ENCODE measurements around the gene MKRN2OS. TPM values are rescaled to one million over a fixed set of nuclear protein-coding genes. Genes with fewer than 3 reads are reported as not detected.
A peak's percentile ranks its signal among the peaks of the same experiment; 100 is the strongest.

The MKRN2OS gene
- total and polyA plus RNA-seq, 12 donors: not detected

DNA sequence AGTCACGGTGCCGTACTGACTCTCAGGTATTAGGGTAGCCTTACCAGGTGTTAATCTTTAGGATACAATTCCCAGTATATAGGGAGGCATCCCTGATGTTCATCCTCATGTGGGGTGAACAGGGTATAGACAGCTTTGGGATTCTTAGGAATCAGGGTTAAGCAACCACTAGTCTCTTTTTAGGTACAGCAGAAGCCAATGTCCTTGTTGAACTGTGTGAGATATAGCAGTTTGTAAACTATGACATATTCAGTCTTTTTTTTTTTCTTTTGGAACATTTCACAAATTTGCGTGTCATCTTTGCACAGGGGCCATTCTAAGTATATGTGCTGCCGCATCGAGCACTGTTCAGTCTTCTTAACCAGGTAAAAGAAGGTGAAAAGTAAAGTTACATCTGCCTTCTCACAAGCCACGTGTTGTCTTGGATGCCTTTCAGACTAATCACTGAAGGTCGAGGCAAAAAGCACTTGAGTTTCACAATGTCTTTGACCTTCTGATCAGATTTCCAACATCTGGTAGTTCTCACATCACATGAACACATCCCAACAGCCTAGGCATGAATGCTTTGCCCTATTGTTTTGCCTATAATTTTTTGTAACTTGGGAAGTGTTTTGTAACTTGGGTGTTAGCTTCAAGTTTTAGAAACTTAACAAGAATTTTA lies 43.8 kb downstream of the MKRN2OS start:
- Histone ChIP-seq H3K4me3 (no peak overlapping the region), H3K9me3 (replicated peaks in 1 of 3) (no peaks in the 10 kb centered on the region), H3K4me1 (replicated peaks in 1 of 2) (peaks cover 15 to 16% of the 10 kb centered on the region in 2 donors), H3K27ac (peak overlapping the region in 4 of 5 donors; percentile 28 to 84 (median 52)), H3K36me3 (replicated peaks in 1 of 2) (peaks cover 0 to 43% of the 10 kb centered on the region in 2 donors), H3K27me3 (no peaks in the 10 kb centered on the region)
- intact Hi-C loops (cut with DNase I): no loop called here
- peak in 5 of 7 donors; percentile 31 to 56 (median 55) for DNase-seq
- TF ChIP-seq POLR2A (IDR thresholded peaks at IDR 0.05): no peak
- TF ChIP-seq, protein P1, sequence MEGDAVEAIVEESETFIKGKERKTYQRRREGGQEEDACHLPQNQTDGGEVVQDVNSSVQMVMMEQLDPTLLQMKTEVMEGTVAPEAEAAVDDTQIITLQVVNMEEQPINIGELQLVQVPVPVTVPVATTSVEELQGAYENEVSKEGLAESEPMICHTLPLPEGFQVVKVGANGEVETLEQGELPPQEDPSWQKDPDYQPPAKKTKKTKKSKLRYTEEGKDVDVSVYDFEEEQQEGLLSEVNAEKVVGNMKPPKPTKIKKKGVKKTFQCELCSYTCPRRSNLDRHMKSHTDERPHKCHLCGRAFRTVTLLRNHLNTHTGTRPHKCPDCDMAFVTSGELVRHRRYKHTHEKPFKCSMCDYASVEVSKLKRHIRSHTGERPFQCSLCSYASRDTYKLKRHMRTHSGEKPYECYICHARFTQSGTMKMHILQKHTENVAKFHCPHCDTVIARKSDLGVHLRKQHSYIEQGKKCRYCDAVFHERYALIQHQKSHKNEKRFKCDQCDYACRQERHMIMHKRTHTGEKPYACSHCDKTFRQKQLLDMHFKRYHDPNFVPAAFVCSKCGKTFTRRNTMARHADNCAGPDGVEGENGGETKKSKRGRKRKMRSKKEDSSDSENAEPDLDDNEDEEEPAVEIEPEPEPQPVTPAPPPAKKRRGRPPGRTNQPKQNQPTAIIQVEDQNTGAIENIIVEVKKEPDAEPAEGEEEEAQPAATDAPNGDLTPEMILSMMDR (IDR thresholded peaks at IDR 0.05): no peak
- 52 to 64% (median 58%) methylated on average over 7 of the region's 7 CpGs for WGBS, 4 donors

DNA sequence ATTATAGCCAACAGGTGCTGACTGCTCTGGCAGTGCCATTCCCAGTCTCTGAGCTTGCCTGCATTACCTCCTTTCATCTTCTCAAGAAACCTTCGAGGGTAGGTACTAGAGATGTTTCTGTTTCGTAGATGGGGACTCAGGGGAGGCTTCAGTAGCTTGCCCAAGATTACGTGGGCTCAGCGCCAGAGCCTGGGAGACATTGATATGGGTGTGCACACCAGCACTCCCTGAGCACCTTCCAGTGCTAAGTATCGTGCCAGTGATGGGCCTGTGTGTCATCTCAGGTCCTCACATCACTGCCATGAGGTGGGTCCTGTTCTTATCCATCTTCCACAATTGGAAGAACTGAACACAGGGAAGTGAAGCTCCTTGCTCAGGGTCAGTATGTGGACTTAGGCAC lies 45.8 kb downstream of the MKRN2OS start:
- intact Hi-C loops (cut with DNase I): no loop called here
- WGBS, 4 donors: 92 to 96% (median 93%) methylated on average over 5 of the region's 5 CpGs
- Histone ChIP-seq H3K9me3 (replicated peaks in 1 of 3) (no peaks in the 10 kb centered on the region), H3K36me3 (replicated peaks in 1 of 2) (peaks cover 0 to 37% of the 10 kb centered on the region in 2 donors), H3K27me3 (no peaks in the 10 kb centered on the region), H3K4me1 (replicated peaks in 1 of 2) (peaks cover 15 to 16% of the 10 kb centered on the region in 2 donors), H3K4me3 (no peak overlapping the region), H3K27ac (no peak overlapping the region)
- peak in 1 of 7 donors; percentile 39 for DNase-seq
- TF ChIP-seq, protein P1 (IDR thresholded peaks at IDR 0.05): no peak
- TF ChIP-seq POLR2A (IDR thresholded peaks at IDR 0.05): no peak

DNA sequence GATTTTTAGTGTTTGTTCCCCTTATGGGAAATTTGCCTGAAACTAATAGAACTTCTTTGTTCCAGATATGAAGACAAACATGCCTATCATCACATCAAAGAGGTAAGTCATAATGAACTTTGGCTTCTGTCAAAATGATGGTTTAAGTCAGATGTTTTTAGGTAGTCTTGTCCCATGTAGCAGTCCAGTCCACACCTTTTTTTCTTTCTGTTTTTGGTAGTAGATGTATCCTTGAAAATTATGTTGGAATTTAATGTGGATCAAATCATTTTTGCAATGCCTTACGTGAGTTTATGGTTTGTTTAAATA lies 48.9 kb downstream of the MKRN2OS start:
- DNase-seq: no peak
- H3K27me3 ChIP-seq: no peaks in the 10 kb centered on the region
- 93 to 100% (median 97%) methylated on average over 1 of the region's 1 CpG for WGBS, 4 donors
- no peak overlapping the region for H3K27ac ChIP-seq
- H3K4me3 ChIP-seq: no peak overlapping the region
- TF ChIP-seq, protein P1 (IDR thresholded peaks at IDR 0.05): no peak
- TF ChIP-seq POLR2A (IDR thresholded peaks at IDR 0.05): no peak
- H3K36me3 ChIP-seq (replicated peaks in 1 of 2): peaks cover 0 to 37% of the 10 kb centered on the region in 2 donors
- no peaks in the 10 kb centered on the region for H3K9me3 ChIP-seq (replicated peaks in 1 of 3)
- intact Hi-C loops (cut with DNase I): no loop called here
- peaks cover 4 to 6% of the 10 kb centered on the region in 2 donors for H3K4me1 ChIP-seq (replicated peaks in 1 of 2)

DNA sequence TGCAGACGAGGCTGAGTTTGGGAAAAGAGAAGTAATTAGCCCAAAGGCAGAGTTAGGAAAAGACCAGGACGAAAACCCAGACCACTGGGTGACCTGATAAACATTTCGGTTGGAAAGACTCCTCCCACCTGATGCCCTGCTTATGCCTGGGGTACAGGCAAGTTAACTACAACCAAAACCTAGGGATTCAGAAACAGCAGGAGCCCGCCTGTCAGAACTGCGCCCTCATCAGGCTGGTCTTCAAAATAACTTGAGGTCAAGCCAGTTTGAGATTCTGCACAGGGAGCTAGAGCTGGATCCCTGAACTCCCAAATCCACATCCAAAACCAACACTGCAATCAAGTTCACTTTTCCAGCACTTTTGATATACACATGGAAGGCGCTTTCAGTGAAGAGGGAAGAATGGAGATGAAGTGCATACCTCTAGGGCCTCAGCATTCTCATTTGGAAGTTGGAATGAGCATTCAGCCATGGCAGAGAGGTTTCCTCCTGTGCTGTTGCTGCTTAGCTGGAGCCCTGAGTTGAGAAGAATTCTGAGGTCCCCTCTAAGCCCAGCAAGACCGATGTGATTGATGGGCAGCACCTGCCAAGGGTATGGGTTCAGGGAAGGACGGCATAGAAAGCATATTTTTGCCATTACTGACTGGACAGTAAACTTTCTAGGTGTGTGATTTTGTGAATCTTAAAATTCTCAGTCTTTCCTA lies 49.4 kb downstream of the MKRN2OS start:
- WGBS, 4 donors: 89 to 96% (median 95%) methylated on average over 6 to 8 of the region's 8 CpGs
- H3K4me1 ChIP-seq (replicated peaks in 1 of 2): peaks cover 0 to under 1% of the 10 kb centered on the region in 2 donors
- no peak overlapping the region for H3K27ac ChIP-seq
- intact Hi-C loops (cut with DNase I): no loop called here
- H3K9me3 ChIP-seq (replicated peaks in 1 of 3): no peaks in the 10 kb centered on the region
- peak in 1 of 7 donors; percentile 35 for DNase-seq
- no peaks in the 10 kb centered on the region for H3K27me3 ChIP-seq
- H3K4me3 ChIP-seq: no peak overlapping the region
- TF ChIP-seq POLR2A (IDR thresholded peaks at IDR 0.05): no peak
- TF ChIP-seq, protein P1 (IDR thresholded peaks at IDR 0.05): no peak
- peaks cover 0 to 37% of the 10 kb centered on the region in 2 donors for H3K36me3 ChIP-seq (replicated peaks in 1 of 2)

Measured in adrenal gland (tissue), 12 donors.